AML-193 (cell line): Measurements from ENCODE around the gene STXBP5.
A peak's percentile ranks its signal among the peaks of the same experiment; 100 is the strongest.

ENCODE experiments used
- DNase-seq, 2 experiments: peaks; one replicate each; lab custom pipeline; 2025; lab: John Stamatoyannopoulos, UW

STXBP5 gene

DNA sequence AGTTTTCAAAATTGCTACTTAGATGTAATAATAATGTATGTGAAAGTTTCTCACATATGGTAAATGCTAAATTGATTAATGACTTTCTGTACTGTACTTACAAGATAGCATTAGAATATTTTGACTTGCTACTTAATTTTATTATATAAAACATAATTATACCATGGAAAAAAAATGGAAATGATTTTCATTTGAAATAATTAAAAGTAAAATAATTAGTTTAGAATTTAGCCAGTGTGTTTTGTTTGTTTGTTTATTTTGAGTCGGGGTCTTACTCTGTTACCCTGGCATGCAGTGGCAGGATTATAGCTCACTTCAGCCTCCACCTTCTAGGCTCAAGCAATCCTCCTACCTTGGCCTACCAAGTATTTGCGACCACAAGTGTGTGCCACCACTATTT lies 7.1 kb downstream of the STXBP5 start:
- no peak for DNase-seq

GRCh38 chr6:147211831-147212230 lies 7.6 kb downstream of the STXBP5 start:
- no peak for DNase-seq

- DNase-seq = no peak
Measured at GRCh38 chr6:147212622-147213021, 8.4 kb downstream of the STXBP5 start.

DNA sequence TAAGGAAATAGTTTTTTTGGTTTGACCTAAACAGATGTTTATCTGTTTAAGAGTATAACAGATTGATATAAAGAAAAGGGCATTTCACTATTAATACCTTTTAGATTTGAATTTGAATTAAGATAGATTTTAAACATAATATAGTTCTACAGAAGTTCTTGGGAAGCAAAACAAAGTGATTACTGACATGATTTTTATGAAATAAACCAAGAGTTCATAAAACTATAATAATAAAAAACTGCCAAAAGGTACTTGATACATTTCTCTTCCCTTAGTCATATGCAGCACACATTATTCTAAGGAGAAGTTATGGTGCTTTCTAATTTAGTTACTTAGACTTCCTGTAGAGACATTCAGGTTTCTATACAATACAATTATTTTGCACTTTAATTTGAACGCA lies 9.6 kb downstream of the STXBP5 start:
- DNase-seq = no peak

DNA sequence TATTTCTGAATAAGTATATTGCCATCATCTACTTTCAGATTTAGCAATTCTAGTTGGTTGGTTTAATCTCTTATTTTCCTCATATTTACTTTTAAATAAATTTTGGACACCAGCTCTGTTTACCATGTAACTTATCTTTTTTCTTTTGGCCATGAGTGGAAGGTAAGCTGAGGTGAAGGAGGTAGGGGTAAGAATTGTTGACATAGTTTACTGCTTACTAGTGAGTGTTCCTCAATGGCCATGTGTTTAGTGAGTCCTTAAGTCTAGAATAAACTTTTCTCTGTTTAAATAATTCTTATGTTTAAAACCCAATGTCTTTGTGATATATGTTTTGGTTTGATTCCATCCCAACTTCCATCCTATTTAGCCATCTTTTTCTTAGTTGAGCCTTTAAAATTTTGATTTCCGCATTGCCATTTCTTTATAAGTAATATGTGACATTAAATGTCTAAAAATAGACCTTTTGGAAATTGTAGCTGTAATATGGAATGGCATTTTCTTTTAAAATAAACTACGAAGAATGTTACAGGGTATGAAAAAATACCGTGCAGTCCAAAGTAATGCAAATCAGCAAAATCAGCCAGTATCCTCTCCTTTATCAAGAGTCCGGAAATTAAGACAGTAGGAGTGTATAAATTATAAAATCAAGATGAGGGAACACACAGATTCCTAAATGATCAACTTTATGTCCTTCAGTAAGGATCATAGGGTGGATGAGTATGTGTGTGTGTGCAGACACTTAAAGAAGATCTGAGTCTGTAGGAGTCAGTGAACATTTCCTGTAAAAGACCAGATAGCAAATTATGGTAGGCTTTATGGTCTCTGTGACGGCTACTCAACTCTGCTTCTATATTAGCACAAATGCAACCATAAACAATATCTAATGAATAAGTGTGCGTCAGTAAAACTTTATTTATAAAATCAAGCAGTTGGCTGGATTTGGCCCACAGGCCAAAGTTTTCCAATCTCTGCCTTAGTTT lies 10.3 kb downstream of the STXBP5 start:
- no peak for DNase-seq

DNA sequence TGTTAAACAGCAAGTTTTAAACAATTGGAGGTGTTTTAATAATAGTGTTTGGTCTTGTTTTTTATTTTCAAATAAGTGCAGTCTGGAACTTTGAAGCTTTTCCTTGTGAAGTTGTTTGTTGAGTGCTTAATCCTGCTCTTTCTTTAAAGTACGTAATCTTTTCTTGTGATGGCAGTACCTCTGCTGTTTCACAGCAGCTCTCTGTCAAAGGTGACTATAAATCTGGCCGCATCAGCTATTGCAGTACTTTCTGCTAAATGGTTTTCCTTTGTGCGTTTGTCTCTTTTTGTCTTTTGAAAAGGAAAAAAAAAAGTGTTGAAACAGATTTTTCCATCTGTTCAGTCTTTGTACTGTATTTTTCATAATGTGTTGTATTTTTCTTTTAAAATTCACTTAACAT lies 12.7 kb downstream of the STXBP5 start:
- no peak for DNase-seq

DNA sequence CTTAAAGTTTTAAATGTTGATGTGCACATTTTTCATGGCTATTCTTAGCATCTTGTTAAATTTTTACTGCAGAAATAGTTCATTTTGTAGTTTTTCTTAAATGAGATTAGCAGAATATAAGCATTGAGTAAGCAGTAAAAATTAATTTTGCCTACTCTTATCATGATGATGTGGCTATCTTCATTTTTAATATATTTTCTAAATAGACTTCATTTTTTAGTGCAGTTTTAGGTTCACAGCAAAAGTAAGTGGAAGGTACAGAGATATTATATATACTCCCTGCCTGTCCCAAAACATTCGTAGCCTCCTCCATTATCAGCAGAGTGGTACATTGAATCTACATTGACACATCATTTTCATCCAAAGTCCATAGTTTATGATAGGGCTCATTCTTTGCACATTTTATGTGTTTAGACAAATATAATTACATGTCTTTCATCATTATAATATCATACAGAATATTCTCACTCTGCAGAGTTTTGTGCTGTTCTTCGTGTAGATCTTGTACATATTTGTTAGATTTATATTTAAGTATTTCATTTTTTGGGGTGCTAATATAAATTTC lies 13.7 kb downstream of the STXBP5 start:
- DNase-seq = no peak

DNA sequence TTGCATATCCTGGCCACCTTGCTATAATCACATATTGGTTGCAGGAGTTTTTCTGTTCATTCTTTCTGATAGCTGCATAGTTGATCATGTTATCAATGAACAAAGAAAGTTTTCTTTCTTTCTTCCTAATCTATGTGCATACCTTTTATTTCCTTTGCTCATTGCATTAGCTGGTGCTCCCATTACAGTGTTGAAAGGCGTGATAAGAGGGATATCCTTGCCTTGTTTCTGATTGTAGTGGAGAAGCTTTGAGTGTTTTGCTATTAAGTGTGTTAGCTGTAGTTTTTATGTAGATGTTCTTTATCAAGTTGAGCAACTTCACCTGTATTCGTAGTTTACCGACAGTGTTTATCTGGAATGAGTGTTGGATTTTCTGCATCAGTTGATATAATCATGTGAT lies 14.6 kb downstream of the STXBP5 start:
- no peak for DNase-seq

DNA sequence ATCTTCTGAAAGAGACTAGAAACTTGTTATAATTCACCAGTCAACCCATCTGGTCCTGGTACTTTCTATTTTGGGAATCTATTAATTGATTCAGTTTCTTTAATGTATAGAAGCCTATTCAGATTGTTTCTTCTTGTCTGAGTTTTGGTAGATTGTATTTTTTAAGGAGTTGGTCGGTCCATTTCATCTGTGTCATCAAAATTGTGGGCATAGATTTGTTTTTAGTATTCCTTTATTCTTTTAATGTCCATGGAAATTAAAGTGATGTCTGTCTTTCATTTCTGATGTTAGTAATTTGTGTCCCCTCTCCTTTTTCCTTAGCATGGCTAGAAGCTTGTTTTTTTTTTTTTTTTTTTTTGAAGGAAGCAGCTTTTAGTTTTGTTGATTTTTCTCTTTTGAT lies 15.2 kb downstream of the STXBP5 start:
- DNase-seq = no peak

- no peak for DNase-seq
Measured at GRCh38 chr6:147220345-147220744, 16.1 kb downstream of the STXBP5 start.

DNA sequence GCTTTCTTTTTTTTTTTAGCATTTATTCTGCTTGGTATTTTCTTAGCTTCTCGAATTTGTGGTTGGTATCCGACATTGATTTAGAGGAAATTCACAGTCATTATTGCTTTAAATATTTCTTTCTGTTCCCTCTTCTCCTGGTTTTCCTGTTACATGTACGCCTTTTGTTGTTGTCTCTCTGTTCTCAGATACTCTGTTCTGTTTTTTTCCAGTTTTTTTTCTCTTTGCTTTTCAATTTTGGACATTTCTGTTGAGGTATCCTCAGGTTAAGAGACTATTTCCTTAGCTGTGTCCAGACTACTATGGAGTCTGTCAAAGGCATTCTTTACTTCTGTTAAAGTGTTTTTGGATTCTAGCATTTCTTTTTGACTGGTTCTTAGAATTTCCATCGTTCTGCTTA lies 17.5 kb downstream of the STXBP5 start:
- no peak for DNase-seq

- peak in 1 of 2 experiments; percentile 19 for DNase-seq
Measured at GRCh38 chr6:147222160-147222838, 18.1 kb downstream of the STXBP5 start.

GRCh38 chr6:147223736-147224135 lies 19.5 kb downstream of the STXBP5 start:
- DNase-seq = no peak

DNA sequence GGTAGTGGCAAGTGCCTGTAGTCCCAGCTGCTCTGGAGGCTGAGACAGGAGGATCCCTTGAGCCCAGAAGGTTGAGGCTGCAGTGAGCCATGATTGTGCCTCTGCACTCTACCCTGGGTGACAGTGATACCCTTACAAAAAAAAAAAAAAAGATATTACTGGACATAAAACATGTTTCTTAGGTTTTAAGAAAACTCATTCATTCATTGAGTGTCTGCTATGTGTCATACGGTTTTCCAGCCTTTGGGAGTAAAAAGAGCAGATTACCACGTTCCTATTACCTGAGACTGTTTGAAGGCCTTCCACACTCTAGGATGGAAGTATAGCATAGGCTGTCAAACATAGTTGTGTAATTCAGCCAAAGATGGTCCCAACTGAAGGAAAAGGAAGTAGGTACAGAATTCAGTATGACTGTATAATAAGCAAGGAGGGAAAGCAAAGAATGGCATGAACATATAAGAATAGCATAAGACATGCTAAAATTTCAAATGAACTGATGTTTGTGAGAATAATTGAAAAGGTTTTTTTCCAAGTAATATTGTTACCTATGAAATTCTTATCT lies 22.0 kb downstream of the STXBP5 start:
- peak; percentile 18 to 36 for DNase-seq

DNA sequence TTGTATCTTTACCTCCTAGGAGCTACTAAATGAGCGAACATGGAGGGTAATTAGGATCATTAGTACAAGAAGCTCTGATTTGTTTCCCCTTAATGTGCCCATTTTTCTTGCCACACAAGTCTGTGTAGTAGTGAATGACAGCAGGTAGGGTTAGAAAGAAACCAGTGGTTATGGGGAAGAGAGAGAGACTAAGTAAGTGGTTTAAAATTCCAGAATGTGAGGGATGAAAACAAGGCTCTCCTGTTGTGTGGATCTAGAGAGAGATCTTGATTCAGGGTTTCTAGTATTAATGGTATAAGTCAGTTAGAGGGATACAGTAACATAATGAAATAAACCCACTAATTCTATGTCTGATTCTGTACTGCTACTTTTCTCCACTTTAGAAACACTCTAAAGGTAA lies 22.7 kb downstream of the STXBP5 start:
- DNase-seq = no peak

GRCh38 chr6:147227770-147228320 lies 23.6 kb downstream of the STXBP5 start:
- peak in 1 of 2 experiments; percentile 15 for DNase-seq

- no peak for DNase-seq
Measured at GRCh38 chr6:147231589-147231988, 27.4 kb downstream of the STXBP5 start.

DNA sequence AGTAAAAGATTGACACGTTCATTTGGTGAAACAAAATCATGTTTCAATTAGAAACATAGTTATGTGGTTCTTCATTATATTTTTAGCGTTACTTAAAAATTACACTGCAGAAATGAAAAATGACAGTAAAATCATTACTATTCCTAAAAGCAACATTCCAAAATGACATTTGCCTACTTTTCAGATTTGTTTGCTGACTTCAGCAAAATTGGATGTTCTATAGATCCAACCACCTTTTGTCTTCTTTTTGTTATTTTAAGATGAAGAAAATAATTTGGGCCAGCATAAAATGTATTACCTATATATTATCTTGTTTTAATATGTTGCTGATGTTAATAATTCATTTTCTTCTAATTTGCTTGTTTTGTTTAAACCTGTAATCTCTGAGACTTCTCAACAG lies 30.5 kb downstream of the STXBP5 start:
- no peak for DNase-seq

- no peak for DNase-seq
Measured at GRCh38 chr6:147238164-147238563, 33.9 kb downstream of the STXBP5 start.

DNA sequence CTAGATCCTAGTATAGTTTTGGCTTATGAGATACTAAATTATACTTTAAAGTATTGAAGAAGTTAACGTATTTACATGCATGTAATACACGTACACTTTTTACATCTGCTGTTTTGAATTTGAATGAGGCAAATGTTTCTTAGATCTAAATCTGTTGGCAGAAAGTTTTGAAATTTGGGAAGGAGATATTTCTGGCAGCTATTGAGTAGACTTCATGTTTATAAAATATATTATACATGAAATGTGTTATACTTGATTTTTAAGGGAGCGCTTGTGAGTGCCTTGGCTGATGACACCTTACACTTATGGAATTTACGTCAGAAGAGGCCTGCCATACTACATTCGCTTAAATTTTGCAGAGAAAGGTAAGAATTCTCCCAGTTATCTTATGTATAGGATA lies 34.7 kb downstream of the STXBP5 start:
- DNase-seq = no peak

- DNase-seq = no peak
Measured at GRCh38 chr6:147244832-147245231, 40.6 kb downstream of the STXBP5 start.

GRCh38 chr6:147245693-147246092 lies 41.5 kb downstream of the STXBP5 start:
- DNase-seq = no peak
